Measurements from ENCODE around the gene C1QTNF2. TPM values are rescaled to one million over a fixed set of nuclear protein-coding genes. Genes with fewer than 3 reads are reported as not detected.

The C1QTNF2 gene
- total and polyA plus RNA-seq, 10 of the 15 experiments (the other 5 are each of a cell fraction or from before 2014, with no cell fraction given) = not detected

DNA sequence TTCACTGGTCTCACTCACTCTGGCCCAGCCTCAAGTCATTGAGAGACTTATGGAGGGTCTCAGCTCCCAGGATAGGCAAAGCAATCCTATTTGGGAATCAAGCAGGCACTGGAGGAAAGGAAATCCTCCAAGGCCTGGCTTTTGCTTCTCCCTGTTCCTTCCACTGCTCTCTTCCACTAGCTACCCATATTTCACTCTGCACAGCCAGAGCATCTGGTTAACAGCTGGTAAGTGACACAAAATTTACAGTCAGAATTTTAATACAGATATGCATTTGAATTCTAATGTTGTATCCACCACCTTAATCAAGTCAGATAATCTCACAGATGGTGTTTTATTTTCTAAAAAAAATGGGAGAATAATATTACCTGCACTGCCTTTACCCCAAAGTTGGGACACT, 868 bp upstream of the C1QTNF2 start:
- ChIA-PET SMC1A (ENCODE audit: uncharacterized antibody, unreplicated experiment) (interaction anchor here (1.6 kb wide), 1 partner anchor 18 kb away, joined by 4 read pairs; no protein-coding TSS in a partner anchor), POLR2A (no interaction called here), CTCF (no interaction called here), RAD21 (ENCODE audit: unreplicated experiment) (no interaction called here)
- Histone ChIP-seq H4K20me1 (ENCODE audit: control insufficient read depth, insufficient read depth) (no peaks in the 10 kb centered on the region), H3K9ac (ENCODE audit: control insufficient read depth, insufficient read depth, low read length) (no peak overlapping the region), H3K4me2 (ENCODE audit: control insufficient read depth, insufficient read depth) (no peak overlapping the region), H3K4me3 (no peak overlapping the region), H3K27me3 (replicated peaks in 1 of 2; ENCODE audit: control insufficient read depth in 2 of 2, insufficient read depth in 2 of 2, low read length in 1 of 2) (peaks cover 2 to 10% of the 10 kb centered on the region in 2 experiments; a peak in 3 of 4 replicates), H3K36me3 (ENCODE audit: control insufficient read depth in 2 of 2, insufficient read depth in 2 of 2, low read length in 1 of 2) (no peaks in the 10 kb centered on the region), H3K9me3 (replicated peaks; ENCODE audit: control insufficient read depth, insufficient read depth, low read length) (no peaks in the 10 kb centered on the region), H3K27ac (ENCODE audit: control insufficient read depth, insufficient read depth) (no peak overlapping the region), H2AFZ (ENCODE audit: control insufficient read depth, low read depth, low read length) (no peak overlapping the region), H3K79me2 (ENCODE audit: control insufficient read depth, insufficient read depth, low read length) (no peaks in the 10 kb centered on the region), H3K4me1 (ENCODE audit: control insufficient read depth, insufficient read depth, low read length) (no peaks in the 10 kb centered on the region)
- no peak for FAIRE-seq
- ATAC-seq = no peak
- no peak for TF ChIP-seq BHLHE40 (IDR thresholded peaks at IDR 0.05; ENCODE audit: borderline replicate concordance in 1 of 2, low read depth in 2 of 2, low read length in 1 of 2)
- no peak for TF ChIP-seq TBL1XR1 (IDR thresholded peaks at IDR 0.05; ENCODE audit: low read depth, low read length)
- TF ChIP-seq STAT3 (IDR thresholded peaks at IDR 0.05; ENCODE audit: low read depth, low read length) = no peak
- TF ChIP-seq, protein P1, sequence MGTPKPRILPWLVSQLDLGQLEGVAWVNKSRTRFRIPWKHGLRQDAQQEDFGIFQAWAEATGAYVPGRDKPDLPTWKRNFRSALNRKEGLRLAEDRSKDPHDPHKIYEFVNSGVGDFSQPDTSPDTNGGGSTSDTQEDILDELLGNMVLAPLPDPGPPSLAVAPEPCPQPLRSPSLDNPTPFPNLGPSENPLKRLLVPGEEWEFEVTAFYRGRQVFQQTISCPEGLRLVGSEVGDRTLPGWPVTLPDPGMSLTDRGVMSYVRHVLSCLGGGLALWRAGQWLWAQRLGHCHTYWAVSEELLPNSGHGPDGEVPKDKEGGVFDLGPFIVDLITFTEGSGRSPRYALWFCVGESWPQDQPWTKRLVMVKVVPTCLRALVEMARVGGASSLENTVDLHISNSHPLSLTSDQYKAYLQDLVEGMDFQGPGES (IDR thresholded peaks at IDR 0.05) = no peak
- TF ChIP-seq, protein P2, sequence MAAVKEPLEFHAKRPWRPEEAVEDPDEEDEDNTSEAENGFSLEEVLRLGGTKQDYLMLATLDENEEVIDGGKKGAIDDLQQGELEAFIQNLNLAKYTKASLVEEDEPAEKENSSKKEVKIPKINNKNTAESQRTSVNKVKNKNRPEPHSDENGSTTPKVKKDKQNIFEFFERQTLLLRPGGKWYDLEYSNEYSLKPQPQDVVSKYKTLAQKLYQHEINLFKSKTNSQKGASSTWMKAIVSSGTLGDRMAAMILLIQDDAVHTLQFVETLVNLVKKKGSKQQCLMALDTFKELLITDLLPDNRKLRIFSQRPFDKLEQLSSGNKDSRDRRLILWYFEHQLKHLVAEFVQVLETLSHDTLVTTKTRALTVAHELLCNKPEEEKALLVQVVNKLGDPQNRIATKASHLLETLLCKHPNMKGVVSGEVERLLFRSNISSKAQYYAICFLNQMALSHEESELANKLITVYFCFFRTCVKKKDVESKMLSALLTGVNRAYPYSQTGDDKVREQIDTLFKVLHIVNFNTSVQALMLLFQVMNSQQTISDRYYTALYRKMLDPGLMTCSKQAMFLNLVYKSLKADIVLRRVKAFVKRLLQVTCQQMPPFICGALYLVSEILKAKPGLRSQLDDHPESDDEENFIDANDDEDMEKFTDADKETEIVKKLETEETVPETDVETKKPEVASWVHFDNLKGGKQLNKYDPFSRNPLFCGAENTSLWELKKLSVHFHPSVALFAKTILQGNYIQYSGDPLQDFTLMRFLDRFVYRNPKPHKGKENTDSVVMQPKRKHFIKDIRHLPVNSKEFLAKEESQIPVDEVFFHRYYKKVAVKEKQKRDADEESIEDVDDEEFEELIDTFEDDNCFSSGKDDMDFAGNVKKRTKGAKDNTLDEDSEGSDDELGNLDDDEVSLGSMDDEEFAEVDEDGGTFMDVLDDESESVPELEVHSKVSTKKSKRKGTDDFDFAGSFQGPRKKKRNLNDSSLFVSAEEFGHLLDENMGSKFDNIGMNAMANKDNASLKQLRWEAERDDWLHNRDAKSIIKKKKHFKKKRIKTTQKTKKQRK (IDR thresholded peaks at IDR 0.05; ENCODE audit: low read depth, low read length) = no peak
- TF ChIP-seq IKZF1 (conservative IDR thresholded peaks at IDR 0.05) = no peak
- no peak for DNase-seq (ENCODE audit: low read depth, low spot score)
- in situ Hi-C loops (cut with MboI) = no loop called here
- intact Hi-C loops (cut with micrococcal nuclease; ENCODE audit: unreplicated experiment) = no loop called here
- BruUV-seq (replicated peaks) = no TSS peak

Measured in GM12878 (cell line).